Measurements from ENCODE around the gene RNF187. TPM values are rescaled to one million over a fixed set of nuclear protein-coding genes. Genes with fewer than 3 reads are reported as not detected.

The RNF187 gene
- total RNA-seq, 1 experiment from 2014 or later = 63.4 TPM

GRCh38 chr1:228513236-228513900 lies 26.2 kb downstream of the RNF187 start:
- H3K27me3 ChIP-seq (ENCODE audit: insufficient read depth, low read length) = peaks cover 23% of the 10 kb centered on the region
- Mint-ChIP-seq H3K4me1 (no peaks in the 10 kb centered on the region), H3K27me3 (ENCODE audit: low read depth) (peaks cover 97% of the 10 kb centered on the region), H3K36me3 (ENCODE audit: insufficient read depth in 1 of 3, low read depth in 3 of 3) (no peaks in the 10 kb centered on the region), H3K9me3 (peaks cover 2 to 7% of the 10 kb centered on the region in 2 experiments; a peak in 2 of 5 replicates), H3K4me3 (no peak overlapping the region), H3K27ac (no peak overlapping the region)
- no peak overlapping the region for H3K4ac ChIP-seq (ENCODE audit: low read depth, low read length)
- TF ChIP-seq CTCF (conservative IDR thresholded peaks at IDR 0.05) = no peak
- H3K9me3 ChIP-seq (ENCODE audit: control insufficient read depth, low read depth, low read length) = no peaks in the 10 kb centered on the region
- no peaks in the 10 kb centered on the region for H4K20me1 ChIP-seq (ENCODE audit: control insufficient read depth, insufficient read depth, insufficient read length)
- H2BK12ac ChIP-seq (ENCODE audit: insufficient read length, low read depth, low read length) = no peak overlapping the region
- no peak overlapping the region for H4K8ac ChIP-seq (replicated peaks; ENCODE audit: insufficient read length, low read depth, low read length)
- H3T11ph ChIP-seq (ENCODE audit: low read length) = no peak overlapping the region
- H3K23me2 ChIP-seq (ENCODE audit: insufficient read length, low read depth, low read length, poor library complexity, severe bottlenecking) = no peaks in the 10 kb centered on the region
- no peak overlapping the region for H2BK5ac ChIP-seq (ENCODE audit: insufficient read length, low read length)
- no peak overlapping the region for H3K23ac ChIP-seq (ENCODE audit: insufficient read length, low read depth, low read length)
- H4K5ac ChIP-seq (ENCODE audit: insufficient read length, low read depth, low read length) = no peak overlapping the region
- H3K79me1 ChIP-seq (ENCODE audit: insufficient read depth, low read depth, low read length, poor library complexity, severe bottlenecking) = no peaks in the 10 kb centered on the region
- H3K14ac ChIP-seq (ENCODE audit: insufficient read depth, low read length) = no peak overlapping the region; the same call in 1 of the 2 replicates
- no peak overlapping the region for H2BK15ac ChIP-seq (ENCODE audit: low read depth, low read length)
- H2BK20ac ChIP-seq (ENCODE audit: low read depth, low read length, poor library complexity, severe bottlenecking) = no peak overlapping the region
- no peak overlapping the region for H3K4me2 ChIP-seq (ENCODE audit: insufficient read depth, insufficient read length, low read length)
- H2AFZ ChIP-seq (ENCODE audit: low read length) = no peak overlapping the region
- H3K9ac ChIP-seq (ENCODE audit: extremely low read depth, insufficient read length, low read length) = no peak overlapping the region
- no peak overlapping the region for H3K18ac ChIP-seq (ENCODE audit: insufficient read length, low read depth, low read length)
- no peak for DNase-seq
- WGBS (ENCODE audit: extremely low coverage, insufficient read length, low lambda C conversion rate) = no CpG with 5 or more reads among the region's 14 CpGs
- no peak overlapping the region for H2AK5ac ChIP-seq (ENCODE audit: insufficient read length, low read length)
- H3K56ac ChIP-seq (ENCODE audit: insufficient read length, low read depth, low read length) = no peak overlapping the region
- H3K27ac ChIP-seq (ENCODE audit: insufficient read length, low read depth, low read length) = no peak overlapping the region
- H4K91ac ChIP-seq (ENCODE audit: insufficient read length, low read depth, low read length) = no peak overlapping the region
- H3K4me1 ChIP-seq (ENCODE audit: insufficient read depth, low read length) = no peaks in the 10 kb centered on the region
- no peaks in the 10 kb centered on the region for H3K79me2 ChIP-seq (ENCODE audit: insufficient read depth, low read length)
- H2BK120ac ChIP-seq (ENCODE audit: low read depth, low read length, poor library complexity, severe bottlenecking) = no peak overlapping the region

Data from H9 (cell line).